Measurements from ENCODE around the gene CX3CR1. TPM values are rescaled to one million over a fixed set of nuclear protein-coding genes. Genes with fewer than 3 reads are reported as not detected.

Gene CX3CR1
- total and polyA plus RNA-seq, 9 of the 15 experiments (the other 6 are each of a cell fraction or from before 2014, with no cell fraction given) = 0.03 to 0.21 TPM; not detected in 7

- Histone ChIP-seq H3K27ac (ENCODE audit: extremely low read depth, low read depth, low read length) (no peak overlapping the region), H3K27me3 (ENCODE audit: control insufficient read depth in 2 of 2, insufficient read depth in 2 of 2, low read length in 2 of 2) (peaks cover 6 to 38% of the 10 kb centered on the region in 2 experiments; a peak in 4 of 5 replicates), H3K36me3 (ENCODE audit: control insufficient read depth, insufficient read depth, low read length) (no peaks in the 10 kb centered on the region), H3K4me2 (ENCODE audit: insufficient read depth, low read length) (no peak overlapping the region), H3K4me1 (replicated peaks in 1 of 2; ENCODE audit: control insufficient read depth in 2 of 2, insufficient read depth in 2 of 2, low read length in 2 of 2) (no peaks in the 10 kb centered on the region; a peak in 2 of 5 replicates), H2AFZ (ENCODE audit: low read depth, low read length) (no peak overlapping the region), H3K9ac (ENCODE audit: insufficient read depth in 1 of 2, low read depth in 2 of 2, low read length in 2 of 2) (no peak overlapping the region), H3K9me1 (ENCODE audit: control insufficient read depth, insufficient read depth, low read length) (no peaks in the 10 kb centered on the region), H3K9me3 (replicated peaks; ENCODE audit: control insufficient read depth, insufficient read depth, low read depth, low read length) (no peaks in the 10 kb centered on the region), H3K4me3 (no peak overlapping the region), H3K79me2 (ENCODE audit: control insufficient read depth, insufficient read depth, low read length) (no peaks in the 10 kb centered on the region), H4K20me1 (replicated peaks; ENCODE audit: control insufficient read depth, insufficient read depth, low read length) (no peaks in the 10 kb centered on the region)
- ChIA-PET POLR2A (interaction anchor here (0.6 to 1.5 kb wide), 2 partner anchors 11 to 107 kb away, joined by 3 to 5 read pairs; no protein-coding TSS in a partner anchor), CTCF (ENCODE audit: low intra/inter-chr PET ratio) (no interaction called here)
- no peak for TF ChIP-seq CBFA2T3 (IDR thresholded peaks at IDR 0.05)
- peak; percentile 60; the same call in 1 of the 2 replicates for TF ChIP-seq ZNF75A (CRISPR knock-in tag; IDR thresholded peaks at IDR 0.05)
- in situ Hi-C loops (cut with MboI) = no loop called here
- ATAC-seq (no peak), DNase-seq (ENCODE audit: extremely low read depth in 1 of 4, low spot score in 3 of 4) (no peak), FAIRE-seq (no peak)
- intact Hi-C loops (cut with micrococcal nuclease) = no loop called here
- BruUV-seq (replicated peaks) = no TSS peak
Measured at GRCh38 chr3:39276746-39277145, 3.1 kb downstream of the CX3CR1 start.

DNA sequence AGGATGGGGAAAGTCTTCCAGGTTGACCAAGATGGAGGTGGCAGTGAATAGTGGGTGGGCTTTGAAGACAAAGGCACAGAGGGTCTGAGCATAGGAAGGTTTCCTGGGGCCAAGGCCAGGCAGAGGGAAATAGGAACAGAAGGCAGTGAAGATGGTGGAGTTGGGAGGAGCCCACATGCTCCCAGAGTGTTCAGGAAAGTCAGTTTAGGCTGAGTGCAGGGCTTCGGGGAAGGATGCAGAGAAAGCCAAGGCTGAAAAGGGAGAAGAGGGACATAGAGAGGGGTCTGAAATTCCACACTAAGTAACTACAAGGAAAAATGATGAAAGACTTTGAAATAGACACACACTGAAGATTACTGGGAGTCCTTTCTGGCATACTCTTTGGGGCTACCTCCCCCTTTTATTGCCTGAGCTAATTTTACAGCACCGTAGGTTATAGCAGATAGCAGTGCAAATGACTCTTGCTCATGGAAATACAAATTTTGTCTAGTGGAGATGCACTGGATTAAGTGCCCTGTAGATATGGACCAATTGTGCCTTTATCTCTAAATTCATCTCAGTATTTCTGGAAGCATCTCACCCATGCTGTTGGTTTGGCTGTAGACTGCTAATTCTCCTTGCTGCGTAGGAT, 3.8 kb downstream of the CX3CR1 start:
- intact Hi-C loops (cut with micrococcal nuclease) (no loop called here), in situ Hi-C loops (cut with MboI) (no loop called here)
- Histone ChIP-seq H3K27me3 (ENCODE audit: control insufficient read depth in 2 of 2, insufficient read depth in 2 of 2, low read length in 2 of 2) (peaks cover 9 to 38% of the 10 kb centered on the region in 2 experiments), H3K4me3 (no peak overlapping the region), H3K79me2 (ENCODE audit: control insufficient read depth, insufficient read depth, low read length) (no peaks in the 10 kb centered on the region), H3K4me2 (ENCODE audit: insufficient read depth, low read length) (no peak overlapping the region), H3K27ac (ENCODE audit: extremely low read depth, low read depth, low read length) (no peak overlapping the region), H3K9ac (ENCODE audit: insufficient read depth in 1 of 2, low read depth in 2 of 2, low read length in 2 of 2) (no peak overlapping the region), H2AFZ (ENCODE audit: low read depth, low read length) (no peak overlapping the region), H3K9me1 (ENCODE audit: control insufficient read depth, insufficient read depth, low read length) (no peaks in the 10 kb centered on the region), H3K9me3 (replicated peaks; ENCODE audit: control insufficient read depth, insufficient read depth, low read depth, low read length) (no peaks in the 10 kb centered on the region), H4K20me1 (replicated peaks; ENCODE audit: control insufficient read depth, insufficient read depth, low read length) (no peaks in the 10 kb centered on the region), H3K36me3 (ENCODE audit: control insufficient read depth, insufficient read depth, low read length) (no peaks in the 10 kb centered on the region), H3K4me1 (replicated peaks in 1 of 2; ENCODE audit: control insufficient read depth in 2 of 2, insufficient read depth in 2 of 2, low read length in 2 of 2) (no peaks in the 10 kb centered on the region; a peak in 1 of 5 replicates)
- CTCF ChIA-PET (ENCODE audit: low intra/inter-chr PET ratio) = no interaction called here
- ATAC-seq (no peak), FAIRE-seq (no peak), DNase-seq (ENCODE audit: extremely low read depth in 1 of 4, low spot score in 3 of 4) (no peak)
- POLR2A ChIA-PET = interaction anchor here (0.6 kb wide), 1 partner anchor 103 kb away, joined by 3 read pairs; no protein-coding TSS in a partner anchor
- 4% methylated on average over 3 of the region's 3 CpGs for WGBS (ENCODE audit: insufficient coverage, low coverage, missing lambda C conversion rate)
- BruUV-seq (replicated peaks) = no TSS peak
- TF ChIP-seq RBM14 (IDR thresholded peaks at IDR 0.05; ENCODE audit: borderline replicate concordance, insufficient read depth, low read depth, low read length) (no peak), ZSCAN32 (CRISPR knock-in tag; IDR thresholded peaks at IDR 0.05) (peak; percentile 71; the same call in 1 of the 2 replicates), SMARCB1 (IDR thresholded peaks at IDR 0.05; ENCODE audit: insufficient read length, low read depth) (no peak), BACH1 (tag; IDR thresholded peaks at IDR 0.05) (peak; percentile 32; the same call in 1 of the 2 replicates), PATZ1 (CRISPR knock-in tag; IDR thresholded peaks at IDR 0.05; ENCODE audit: borderline replicate concordance) (no peak), DIDO1 (tag; IDR thresholded peaks at IDR 0.05; ENCODE audit: low read depth) (0 out of 2 replicates have a peak, but pooled peaks have one; percentile 19)
- TF ChIP-seq, protein P1, sequence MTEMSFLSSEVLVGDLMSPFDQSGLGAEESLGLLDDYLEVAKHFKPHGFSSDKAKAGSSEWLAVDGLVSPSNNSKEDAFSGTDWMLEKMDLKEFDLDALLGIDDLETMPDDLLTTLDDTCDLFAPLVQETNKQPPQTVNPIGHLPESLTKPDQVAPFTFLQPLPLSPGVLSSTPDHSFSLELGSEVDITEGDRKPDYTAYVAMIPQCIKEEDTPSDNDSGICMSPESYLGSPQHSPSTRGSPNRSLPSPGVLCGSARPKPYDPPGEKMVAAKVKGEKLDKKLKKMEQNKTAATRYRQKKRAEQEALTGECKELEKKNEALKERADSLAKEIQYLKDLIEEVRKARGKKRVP (CRISPR knock-in tag; IDR thresholded peaks at IDR 0.05) = peak; percentile 84
- TF ChIP-seq, protein P2, sequence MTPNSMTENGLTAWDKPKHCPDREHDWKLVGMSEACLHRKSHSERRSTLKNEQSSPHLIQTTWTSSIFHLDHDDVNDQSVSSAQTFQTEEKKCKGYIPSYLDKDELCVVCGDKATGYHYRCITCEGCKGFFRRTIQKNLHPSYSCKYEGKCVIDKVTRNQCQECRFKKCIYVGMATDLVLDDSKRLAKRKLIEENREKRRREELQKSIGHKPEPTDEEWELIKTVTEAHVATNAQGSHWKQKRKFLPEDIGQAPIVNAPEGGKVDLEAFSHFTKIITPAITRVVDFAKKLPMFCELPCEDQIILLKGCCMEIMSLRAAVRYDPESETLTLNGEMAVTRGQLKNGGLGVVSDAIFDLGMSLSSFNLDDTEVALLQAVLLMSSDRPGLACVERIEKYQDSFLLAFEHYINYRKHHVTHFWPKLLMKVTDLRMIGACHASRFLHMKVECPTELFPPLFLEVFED (CRISPR knock-in tag; conservative IDR thresholded peaks at IDR 0.05) = 0 out of 2 replicates have a peak, but pooled peaks have one; percentile 61
